GM10266 (cell line): Measurements from ENCODE around the gene F12.
A peak's percentile ranks its signal among the peaks of the same experiment; 100 is the strongest.

Source experiments
- DNase-seq: peaks from one replicate; pipeline ENCODE4 v3.0.0; 2012; ENCODE audit errors: extremely low spot score
- TF ChIP-seq, protein P1 (sequence below): IDR thresholded peaks from 2 replicates; pipeline ENCODE4 v1.5.1; 2012; ENCODE audit warnings: mild to moderate bottlenecking, low read depth; ENCODE audit not compliant: control insufficient read depth, insufficient read depth; ENCODE audit errors: missing control alignments

Gene F12

DNA sequence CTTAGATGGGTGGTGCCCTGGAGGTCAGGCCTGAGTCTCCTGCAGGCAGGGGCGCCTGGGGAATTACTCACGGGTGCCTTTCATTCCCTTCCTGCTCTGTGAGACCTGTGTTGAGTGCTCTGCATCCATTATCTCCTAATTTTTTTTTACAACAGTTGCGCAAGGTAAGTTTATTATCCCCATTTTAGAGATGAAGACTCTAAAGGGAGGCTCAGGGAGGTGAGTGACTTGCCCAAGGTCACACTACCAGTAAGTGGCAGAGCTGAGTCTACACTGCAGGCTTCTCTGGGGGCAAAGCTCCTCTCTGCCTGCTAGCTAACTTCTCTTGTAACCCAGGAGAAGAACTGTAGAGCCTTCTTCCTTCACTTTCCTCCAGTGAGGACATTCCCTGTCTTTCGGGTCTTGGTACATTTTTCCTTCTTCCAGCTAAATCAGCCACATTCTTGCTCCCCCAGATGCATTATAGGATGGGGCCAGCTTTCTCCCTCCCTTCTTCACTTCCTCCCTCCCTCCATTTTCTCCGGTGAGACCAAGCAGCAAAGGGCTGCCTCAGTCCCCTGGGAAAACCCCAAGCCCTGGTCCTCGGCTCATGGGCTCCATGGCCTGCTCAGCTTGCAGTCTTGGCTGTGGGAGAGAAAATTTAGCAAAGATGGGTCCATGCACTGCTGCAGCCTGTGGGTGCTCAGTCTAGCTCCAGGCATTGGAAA lies 39.0 kb upstream of the F12 start:
- TF ChIP-seq, protein P1, sequence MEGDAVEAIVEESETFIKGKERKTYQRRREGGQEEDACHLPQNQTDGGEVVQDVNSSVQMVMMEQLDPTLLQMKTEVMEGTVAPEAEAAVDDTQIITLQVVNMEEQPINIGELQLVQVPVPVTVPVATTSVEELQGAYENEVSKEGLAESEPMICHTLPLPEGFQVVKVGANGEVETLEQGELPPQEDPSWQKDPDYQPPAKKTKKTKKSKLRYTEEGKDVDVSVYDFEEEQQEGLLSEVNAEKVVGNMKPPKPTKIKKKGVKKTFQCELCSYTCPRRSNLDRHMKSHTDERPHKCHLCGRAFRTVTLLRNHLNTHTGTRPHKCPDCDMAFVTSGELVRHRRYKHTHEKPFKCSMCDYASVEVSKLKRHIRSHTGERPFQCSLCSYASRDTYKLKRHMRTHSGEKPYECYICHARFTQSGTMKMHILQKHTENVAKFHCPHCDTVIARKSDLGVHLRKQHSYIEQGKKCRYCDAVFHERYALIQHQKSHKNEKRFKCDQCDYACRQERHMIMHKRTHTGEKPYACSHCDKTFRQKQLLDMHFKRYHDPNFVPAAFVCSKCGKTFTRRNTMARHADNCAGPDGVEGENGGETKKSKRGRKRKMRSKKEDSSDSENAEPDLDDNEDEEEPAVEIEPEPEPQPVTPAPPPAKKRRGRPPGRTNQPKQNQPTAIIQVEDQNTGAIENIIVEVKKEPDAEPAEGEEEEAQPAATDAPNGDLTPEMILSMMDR: no peak
- no peak for DNase-seq

DNA sequence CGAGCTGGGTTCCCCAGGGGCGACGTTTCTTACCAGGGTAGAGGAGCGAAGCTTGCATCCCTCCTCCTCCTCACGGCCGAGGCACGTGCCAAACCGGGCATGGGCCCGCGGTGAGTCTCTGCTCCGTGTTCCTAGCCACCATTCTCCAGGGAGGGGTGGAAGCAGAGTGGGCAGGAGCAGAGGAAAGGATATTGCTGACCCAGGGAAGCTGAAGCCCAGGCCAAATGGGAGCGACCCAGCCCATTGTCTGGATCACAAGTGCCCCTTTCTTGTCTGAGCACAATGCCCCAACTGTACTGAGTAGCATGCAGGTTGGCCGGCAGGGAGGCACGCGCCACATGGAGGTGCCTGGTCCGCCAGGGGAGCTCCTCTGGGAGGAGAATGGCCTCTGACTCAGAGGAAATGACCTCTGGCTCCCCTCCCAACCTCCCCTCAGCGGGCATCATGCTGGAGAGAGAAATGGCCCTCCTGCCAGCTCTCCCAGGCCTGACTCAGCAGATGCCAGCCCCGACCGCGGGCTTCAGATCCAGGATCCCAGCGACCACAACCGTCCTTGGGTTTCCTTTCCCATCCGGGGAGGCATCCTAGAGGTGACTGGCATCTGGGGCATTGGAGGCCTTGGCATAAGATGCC lies 38.4 kb upstream of the F12 start:
- DNase-seq: no peak
- TF ChIP-seq, protein P1: no peak

- TF ChIP-seq, protein P1: no peak
- DNase-seq: peak; percentile 90
These were observed 37.8 kb upstream of the F12 start for GRCh38 chr5:177447066-177447610.

DNA sequence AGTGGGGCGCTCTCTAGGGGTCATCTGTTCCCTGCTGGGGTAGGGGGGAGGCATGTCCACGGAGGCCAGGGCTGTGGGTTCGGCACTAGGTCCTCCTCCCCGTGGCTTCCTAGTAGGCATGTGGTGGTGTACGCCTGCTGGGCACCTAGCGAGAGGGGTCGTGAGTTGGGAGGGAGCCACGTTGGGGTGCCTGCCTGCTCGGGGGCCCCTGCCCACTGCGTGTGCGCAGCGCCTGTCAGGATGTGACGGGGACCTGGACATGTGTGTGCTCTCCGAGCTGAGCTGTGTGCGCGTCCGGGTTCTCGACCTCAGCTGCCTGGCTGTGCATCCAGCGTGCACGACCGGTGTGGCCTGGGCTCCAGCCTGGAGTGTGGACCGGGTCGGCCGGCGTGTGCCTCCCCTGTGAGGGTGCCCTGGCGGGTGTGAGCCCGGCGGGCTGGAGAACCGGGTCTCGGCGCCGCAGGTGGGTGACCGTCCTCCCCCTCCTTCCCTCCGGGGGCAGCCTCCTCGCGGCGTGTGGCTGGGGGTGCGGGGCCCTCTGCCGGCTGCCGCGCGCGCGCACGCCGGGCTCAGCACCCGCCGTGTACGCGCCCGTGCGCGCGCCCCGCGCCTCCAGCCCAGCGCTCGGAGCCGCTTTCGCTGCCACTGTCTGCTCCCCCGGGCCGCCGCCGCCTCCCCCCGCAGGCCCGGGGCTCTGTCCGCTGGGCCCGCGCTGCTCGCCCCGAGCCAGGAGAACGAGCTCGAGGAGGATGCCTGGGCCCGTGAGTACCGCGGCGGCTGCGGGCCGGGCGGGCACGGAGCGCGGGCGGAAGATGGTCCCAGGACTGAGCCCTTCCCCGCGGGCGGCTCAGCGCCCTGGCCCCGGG lies 37.1 kb upstream of the F12 start, which contains the start of gene PRR7:
Gene PRR7, plus strand, starts transcription at position 615 of the 866 bp plus-strand sequence. CDS start 8,254 bp downstream, outside the sequence.
- peak; percentile 91 for DNase-seq
- TF ChIP-seq, protein P1: peak; percentile 36

DNA sequence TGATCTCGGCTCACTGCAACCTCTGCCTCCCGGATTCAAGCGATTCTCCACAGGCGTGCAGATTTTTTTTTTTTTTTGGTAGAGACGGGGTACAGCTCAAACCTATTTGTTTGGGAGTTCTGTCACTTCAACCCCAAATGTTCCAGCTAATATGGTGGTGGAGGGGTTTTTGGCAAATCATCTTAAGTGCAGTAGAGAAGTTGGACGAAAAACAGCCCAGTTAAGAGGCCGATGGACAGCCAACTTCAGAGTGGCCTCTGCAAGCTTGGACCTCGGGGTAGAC lies 36.5 kb upstream of the F12 start:
- DNase-seq: no peak
- TF ChIP-seq, protein P1: no peak

- TF ChIP-seq, protein P1: no peak
- no peak for DNase-seq
These were observed 35.9 kb upstream of the F12 start for GRCh38 chr5:177445052-177445916.
